ENCODE results near the gene GLIS1. TPM values are rescaled to one million over a fixed set of nuclear protein-coding genes. Genes with fewer than 3 reads are reported as not detected.

GLIS1 gene
- total and polyA plus RNA-seq, 2 donors (not counting 3 experiments of a cell fraction or from before 2014, with no cell fraction given), result not detected

- Histone ChIP-seq H3K79me2 (ENCODE audit: control insufficient read depth, insufficient read depth, low read length) (no peaks in the 10 kb centered on the region), H3K4me2 (ENCODE audit: insufficient read depth, low read length) (no peak overlapping the region), H3K4me1 (ENCODE audit: control insufficient read depth, extremely low read depth, insufficient read depth, low read length) (no peaks in the 10 kb centered on the region), H3K27ac (ENCODE audit: insufficient read depth, low read depth, low read length) (no peak overlapping the region), H3K4me3 (replicated peaks in 1 of 3; ENCODE audit: insufficient read depth in 1 of 3, low read depth in 1 of 3, low read length in 3 of 3) (no peak overlapping the region), H3K9me1 (replicated peaks; ENCODE audit: control insufficient read depth, extremely low read depth, insufficient read depth, low read length) (no peaks in the 10 kb centered on the region), H3K27me3 (ENCODE audit: control insufficient read depth in 2 of 2, insufficient read depth in 2 of 2, low read length in 2 of 2) (peaks cover 4 to 9% of the 10 kb centered on the region in 2 experiments), H4K20me1 (replicated peaks; ENCODE audit: control insufficient read depth, extremely low read depth, insufficient read depth, low read length) (no peaks in the 10 kb centered on the region), H3K9ac (replicated peaks; ENCODE audit: extremely low read depth, insufficient read depth, low read length) (no peak overlapping the region), H2AFZ (ENCODE audit: low read depth, low read length) (no peak overlapping the region), H3K9me3 (replicated peaks; ENCODE audit: control insufficient read depth, insufficient read depth, low read length) (no peaks in the 10 kb centered on the region), H3K36me3 (ENCODE audit: control insufficient read depth in 2 of 2, extremely low read depth in 1 of 2, insufficient read depth in 2 of 2, low read length in 2 of 2) (no peaks in the 10 kb centered on the region)
- ChIA-PET CTCF (no interaction called here), POLR2A (no interaction called here)
- intact Hi-C loops (cut with micrococcal nuclease) (no loop called here), dilution Hi-C loops (cut with MboI; ENCODE audit: extremely low pct_ligation_motif_present, low sequenced_read_pairs) (no loop called here)
- DNase-seq (ENCODE audit: low read depth, low spot score) (no peak), FAIRE-seq (no peak)
- TF ChIP-seq FOS (IDR thresholded peaks at IDR 0.05; ENCODE audit: borderline replicate concordance, insufficient read depth, low read length) (no peak), JUN (IDR thresholded peaks at IDR 0.05; ENCODE audit: borderline replicate concordance, insufficient read depth, insufficient read length, low read depth) (no peak), MYC (IDR thresholded peaks at IDR 0.05; ENCODE audit: low read depth, low read length) (no peak), EZH2 (IDR thresholded peaks at IDR 0.05; ENCODE audit: borderline replicate concordance, low read depth, low read length, severe bottlenecking) (no peak), GATA2 (IDR thresholded peaks at IDR 0.05; ENCODE audit: insufficient read depth, insufficient read length, low read depth, low read length) (no peak), MAX (IDR thresholded peaks at IDR 0.05; ENCODE audit: insufficient read depth, insufficient read length) (no peak), CTCF (IDR thresholded peaks at IDR 0.05; ENCODE audit: extremely low read depth in 1 of 2, insufficient read depth in 1 of 2, low read depth in 1 of 2, low read length in 2 of 2) (no peak), POLR2A (IDR thresholded peaks at IDR 0.05; ENCODE audit: low read depth, low read length) (no peak), POLR2AphosphoS5 (IDR thresholded peaks at IDR 0.05; ENCODE audit: insufficient read depth, low read depth, low read length) (no peak)
- BruUV-seq (replicated peaks), result no TSS peak
Observed at GRCh38 chr1:53589043-53589887, 149.7 kb downstream of the GLIS1 start.
